DMS 273 treated with DMSO at 0.1 percent for 48 hours (cell line): ENCODE results near the gene CLDN19.

ENCODE experiments used
- DNase-seq: peaks from one replicate; lab custom pipeline; 2025; lab: John Stamatoyannopoulos, UW

The CLDN19 gene

DNA sequence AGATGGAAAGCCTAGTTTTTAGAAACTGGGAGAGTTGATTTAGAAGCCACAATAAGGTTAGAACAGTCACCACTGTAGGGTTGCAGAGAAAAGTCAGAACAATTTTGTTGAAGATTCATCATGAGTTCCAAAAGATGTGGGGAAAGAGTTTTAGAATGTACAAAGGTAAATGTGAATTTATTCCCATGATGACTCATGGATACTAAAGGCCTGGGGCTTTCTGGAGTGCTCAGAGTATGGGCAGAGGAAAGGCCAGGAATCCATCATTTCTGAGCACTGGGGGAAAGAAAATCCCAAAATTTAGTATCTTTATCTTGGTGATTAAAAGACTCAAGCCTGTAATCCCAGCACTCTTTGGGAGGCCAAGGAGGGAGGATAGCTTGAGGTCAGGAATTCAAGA, 40.0 kb downstream of the CLDN19 start:
- DNase-seq = no peak

GRCh38 chr1:42698081-42698813, 41.8 kb downstream of the CLDN19 start:
- no peak for DNase-seq

DNA sequence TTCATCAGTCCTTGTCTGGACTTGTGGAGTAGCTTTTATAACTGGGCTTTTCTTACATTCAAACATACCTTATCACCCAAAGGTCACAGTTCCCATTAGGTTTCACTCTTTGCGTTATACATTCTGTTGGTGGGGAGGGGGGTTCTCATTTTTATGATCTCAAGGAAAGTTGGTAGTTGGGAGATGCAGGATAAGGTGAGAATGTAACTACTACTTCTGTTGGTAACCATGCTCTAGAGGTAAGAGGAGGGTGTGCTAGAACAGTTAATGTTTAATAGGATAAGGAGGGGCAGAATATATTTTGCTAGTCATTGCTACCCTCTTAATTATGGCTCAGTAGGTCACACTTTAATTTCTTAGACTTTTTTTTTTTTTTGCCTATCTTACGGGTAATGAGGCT, 47.1 kb downstream of the CLDN19 start:
- no peak for DNase-seq

- no peak for DNase-seq
Measured at GRCh38 chr1:42692461-42692860, 47.6 kb downstream of the CLDN19 start.

GRCh38 chr1:42691157-42691498, 48.9 kb downstream of the CLDN19 start:
- no peak for DNase-seq

- no peak for DNase-seq
Measured at GRCh38 chr1:42690477-42691156, 49.4 kb downstream of the CLDN19 start.

- DNase-seq = no peak
Measured at GRCh38 chr1:42689912-42690311, 50.1 kb downstream of the CLDN19 start.

DNA sequence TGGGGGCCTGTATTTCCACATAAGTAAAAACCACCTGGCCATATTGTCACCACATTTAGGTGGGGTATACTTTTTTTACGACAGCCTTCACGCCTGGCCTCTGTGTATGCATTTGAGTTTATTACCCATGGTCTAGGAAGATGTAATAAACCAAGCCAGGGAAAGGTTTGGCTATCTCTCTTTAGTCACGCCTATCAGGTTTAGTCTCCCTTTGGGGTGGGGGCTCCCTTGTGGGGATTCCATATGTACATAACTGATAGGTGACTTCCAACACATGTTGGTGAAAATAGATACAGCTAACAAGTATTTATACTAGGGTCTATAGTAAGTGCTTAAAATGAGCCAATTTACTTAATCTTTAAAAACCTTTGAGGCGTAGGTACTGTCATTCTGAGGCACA, 53.6 kb downstream of the CLDN19 start:
- no peak for DNase-seq

- DNase-seq = no peak
Measured at GRCh38 chr1:42684139-42684538, 55.9 kb downstream of the CLDN19 start.
